ENCODE results near the gene DGKD.

Gene DGKD

GRCh38 chr2:233446121-233446520 is 91.8 kb downstream of the DGKD start:
- Histone ChIP-seq H3K9me3 (replicated peaks; ENCODE audit: insufficient read depth, low read length) (no peaks in the 10 kb centered on the region), H2AFZ (ENCODE audit: low read length) (no peak overlapping the region), H3F3A (ENCODE audit: insufficient read depth, low read length) (no peaks in the 10 kb centered on the region), H3K4me1 (ENCODE audit: low read length) (no peaks in the 10 kb centered on the region), H3K27me3 (replicated peaks; ENCODE audit: insufficient read depth, low read length) (no peaks in the 10 kb centered on the region), H3K27ac (ENCODE audit: low read length) (no peak overlapping the region), H3K36me3 (replicated peaks; ENCODE audit: insufficient read depth, low read length) (no peaks in the 10 kb centered on the region; the same call in 1 of the 2 replicates), H3K9ac (ENCODE audit: low read length) (no peak overlapping the region), H4K20me1 (ENCODE audit: insufficient read depth, low read length) (no peaks in the 10 kb centered on the region), H3K4me2 (ENCODE audit: low read depth, low read length) (no peak overlapping the region), H3K79me2 (ENCODE audit: low read length) (no peaks in the 10 kb centered on the region), H3K4me3 (ENCODE audit: low read length) (no peak overlapping the region), H3K9me2 (replicated peaks; ENCODE audit: insufficient read depth, low read length) (no peaks in the 10 kb centered on the region)
- TF ChIP-seq EZH2phosphoT487 (IDR thresholded peaks at IDR 0.05; ENCODE audit: low read length) (no peak), CTCF (IDR thresholded peaks at IDR 0.05; ENCODE audit: low read length) (no peak), EZH2 (optimal IDR thresholded peaks at IDR 0.05; ENCODE audit: low read depth, low read length) (no peak)
- no peak for DNase-seq

- H3K27ac ChIP-seq (ENCODE audit: low read length), result no peak overlapping the region
- no peak overlapping the region for H2AFZ ChIP-seq (ENCODE audit: low read length)
- no peaks in the 10 kb centered on the region for H3F3A ChIP-seq (ENCODE audit: insufficient read depth, low read length)
- no peak overlapping the region for H3K4me2 ChIP-seq (ENCODE audit: low read depth, low read length)
- H3K27me3 ChIP-seq (replicated peaks; ENCODE audit: insufficient read depth, low read length), result no peaks in the 10 kb centered on the region
- H4K20me1 ChIP-seq (ENCODE audit: insufficient read depth, low read length), result no peaks in the 10 kb centered on the region
- no peak overlapping the region for H3K9ac ChIP-seq (ENCODE audit: low read length)
- no peaks in the 10 kb centered on the region for H3K9me2 ChIP-seq (replicated peaks; ENCODE audit: insufficient read depth, low read length)
- H3K4me1 ChIP-seq (ENCODE audit: low read length), result no peaks in the 10 kb centered on the region
- H3K36me3 ChIP-seq (replicated peaks; ENCODE audit: insufficient read depth, low read length), result no peaks in the 10 kb centered on the region; the same call in 1 of the 2 replicates
- no peak for DNase-seq
- no peak overlapping the region for H3K4me3 ChIP-seq (ENCODE audit: low read length)
- no peaks in the 10 kb centered on the region for H3K9me3 ChIP-seq (replicated peaks; ENCODE audit: insufficient read depth, low read length)
- H3K79me2 ChIP-seq (ENCODE audit: low read length), result no peaks in the 10 kb centered on the region
- no peak for TF ChIP-seq CTCF (IDR thresholded peaks at IDR 0.05; ENCODE audit: low read length)
- TF ChIP-seq EZH2phosphoT487 (IDR thresholded peaks at IDR 0.05; ENCODE audit: low read length), result no peak
- TF ChIP-seq EZH2 (optimal IDR thresholded peaks at IDR 0.05; ENCODE audit: low read depth, low read length), result no peak
These were observed 92.5 kb downstream of the DGKD start for GRCh38 chr2:233446606-233447305.

DNA sequence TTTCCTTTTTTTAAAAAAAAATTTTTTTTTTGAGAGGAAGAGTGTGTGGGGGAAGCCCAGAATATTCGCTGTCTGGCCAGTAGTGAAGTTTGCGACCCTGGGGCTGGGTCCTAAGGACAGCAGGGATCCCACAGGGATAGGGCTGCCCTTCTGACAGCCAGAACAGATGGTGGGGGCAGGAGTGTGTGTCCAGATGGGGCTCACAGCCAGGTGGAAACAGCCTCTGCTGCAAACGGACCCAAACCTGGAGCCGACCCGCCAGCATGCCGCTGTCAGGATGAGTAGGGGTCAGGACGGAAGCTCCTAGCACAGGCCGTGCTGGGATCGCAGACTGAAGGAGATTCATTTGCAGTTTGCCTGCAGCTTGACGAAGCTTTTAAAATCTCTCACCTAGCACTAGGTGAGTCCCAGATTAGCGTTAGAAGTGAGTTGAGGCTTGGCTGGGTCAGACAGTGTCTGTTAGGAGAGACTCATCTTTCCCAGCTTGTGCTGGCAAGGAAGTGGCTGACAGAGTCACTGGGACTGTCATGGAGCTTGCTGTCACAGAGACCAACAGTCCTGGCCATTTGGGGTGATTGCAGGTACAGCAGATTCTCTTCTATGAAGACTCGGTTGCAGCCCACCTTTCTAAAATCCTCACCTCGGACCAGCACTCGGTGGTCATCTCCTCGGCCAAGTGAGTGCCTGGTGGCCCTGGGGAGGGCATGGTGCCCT is 93.4 kb downstream of the DGKD start:
- no peaks in the 10 kb centered on the region; the same call in 1 of the 2 replicates for H3K36me3 ChIP-seq (replicated peaks; ENCODE audit: insufficient read depth, low read length)
- TF ChIP-seq EZH2phosphoT487 (IDR thresholded peaks at IDR 0.05; ENCODE audit: low read length), result no peak
- H3K27ac ChIP-seq (ENCODE audit: low read length), result no peak overlapping the region

GRCh38 chr2:233448220-233448559 is 93.9 kb downstream of the DGKD start:
- H2AFZ ChIP-seq (ENCODE audit: low read length), result no peak overlapping the region
- no peaks in the 10 kb centered on the region for H3K9me2 ChIP-seq (replicated peaks; ENCODE audit: insufficient read depth, low read length)
- H3K4me1 ChIP-seq (ENCODE audit: low read length), result no peaks in the 10 kb centered on the region
- no peak overlapping the region for H3K4me3 ChIP-seq (ENCODE audit: low read length)
- no peaks in the 10 kb centered on the region for H3K79me2 ChIP-seq (ENCODE audit: low read length)
- DNase-seq, result no peak
- no peak overlapping the region for H3K4me2 ChIP-seq (ENCODE audit: low read depth, low read length)
- no peak overlapping the region for H3K9ac ChIP-seq (ENCODE audit: low read length)
- no peaks in the 10 kb centered on the region for H4K20me1 ChIP-seq (ENCODE audit: insufficient read depth, low read length)
- TF ChIP-seq EZH2phosphoT487 (IDR thresholded peaks at IDR 0.05; ENCODE audit: low read length) (no peak), CTCF (IDR thresholded peaks at IDR 0.05; ENCODE audit: low read length) (peak; percentile 11; the same call in 1 of the 2 replicates), EZH2 (optimal IDR thresholded peaks at IDR 0.05; ENCODE audit: low read depth, low read length) (no peak)
- no peaks in the 10 kb centered on the region for H3K27me3 ChIP-seq (replicated peaks; ENCODE audit: insufficient read depth, low read length)
- no peak overlapping the region for H3K27ac ChIP-seq (ENCODE audit: low read length)
- H3K36me3 ChIP-seq (replicated peaks; ENCODE audit: insufficient read depth, low read length), result no peaks in the 10 kb centered on the region; the same call in 1 of the 2 replicates
- no peaks in the 10 kb centered on the region for H3F3A ChIP-seq (ENCODE audit: insufficient read depth, low read length)
- H3K9me3 ChIP-seq (replicated peaks; ENCODE audit: insufficient read depth, low read length), result no peaks in the 10 kb centered on the region

More for the DNA sequence above, 93.4 kb downstream of the DGKD start:
- Histone ChIP-seq H3K9ac (ENCODE audit: low read length) (no peak overlapping the region), H3K4me1 (ENCODE audit: low read length) (no peaks in the 10 kb centered on the region), H2AFZ (ENCODE audit: low read length) (no peak overlapping the region), H3K27me3 (replicated peaks; ENCODE audit: insufficient read depth, low read length) (no peaks in the 10 kb centered on the region), H3K4me2 (ENCODE audit: low read depth, low read length) (no peak overlapping the region), H3K4me3 (ENCODE audit: low read length) (no peak overlapping the region), H3K9me3 (replicated peaks; ENCODE audit: insufficient read depth, low read length) (no peaks in the 10 kb centered on the region), H3K79me2 (ENCODE audit: low read length) (no peaks in the 10 kb centered on the region), H4K20me1 (ENCODE audit: insufficient read depth, low read length) (no peaks in the 10 kb centered on the region), H3F3A (ENCODE audit: insufficient read depth, low read length) (no peaks in the 10 kb centered on the region), H3K9me2 (replicated peaks; ENCODE audit: insufficient read depth, low read length) (no peaks in the 10 kb centered on the region)
- no peak for DNase-seq

Data from MM.1S (cell line).